GM21825 (cell line): ENCODE data around the gene LMO1.

Experiments
- ATAC-seq: cut with Tn5 transposase; IDR thresholded peaks from one replicate; pipeline ENCODE4 v1.9.1; 2021; ENCODE audit warnings: mild to moderate bottlenecking, moderate library complexity; ENCODE audit not compliant: unreplicated experiment

LMO1 gene

GRCh38 chr11:8263769-8264410, at the start of gene LMO1:
Gene LMO1, minus strand, starts transcription at chr11:8263878. Its CDS starts 516 bp downstream, at chr11:8263362.
- ATAC-seq, result no peak

- ATAC-seq, result no peak
Observed at GRCh38 chr11:8312986-8313385, 49.3 kb upstream of the LMO1 start.

GRCh38 chr11:8311366-8311765, 47.7 kb upstream of the LMO1 start:
- no peak for ATAC-seq

GRCh38 chr11:8310743-8311298, 47.1 kb upstream of the LMO1 start:
- ATAC-seq, result no peak

GRCh38 chr11:8309862-8310261, 46.2 kb upstream of the LMO1 start:
- no peak for ATAC-seq

- no peak for ATAC-seq
Observed at GRCh38 chr11:8309311-8309710, 45.6 kb upstream of the LMO1 start.

- ATAC-seq, result no peak
Observed at GRCh38 chr11:8307601-8308000, 43.9 kb upstream of the LMO1 start.

GRCh38 chr11:8301622-8302021, 37.9 kb upstream of the LMO1 start:
- ATAC-seq, result no peak

GRCh38 chr11:8298801-8299786, 35.4 kb upstream of the LMO1 start:
- ATAC-seq, result no peak

- ATAC-seq, result no peak
Observed at GRCh38 chr11:8297781-8298440, 34.2 kb upstream of the LMO1 start.

GRCh38 chr11:8296872-8297271, 33.2 kb upstream of the LMO1 start:
- no peak for ATAC-seq

GRCh38 chr11:8296038-8296649, 32.5 kb upstream of the LMO1 start:
- ATAC-seq, result no peak

GRCh38 chr11:8294251-8294935, 30.7 kb upstream of the LMO1 start:
- ATAC-seq, result no peak

GRCh38 chr11:8293171-8293570, 29.5 kb upstream of the LMO1 start:
- no peak for ATAC-seq

- ATAC-seq, result no peak
Observed at GRCh38 chr11:8292351-8292750, 28.7 kb upstream of the LMO1 start.

GRCh38 chr11:8291421-8292350, 28.0 kb upstream of the LMO1 start:
- ATAC-seq, result no peak

GRCh38 chr11:8290081-8290810, 26.6 kb upstream of the LMO1 start:
- no peak for ATAC-seq

- no peak for ATAC-seq
Observed at GRCh38 chr11:8289492-8289918, 25.8 kb upstream of the LMO1 start.
